Gastrocnemius medialis (tissue), 4 donors: Measurements from ENCODE around the gene SPPL3. TPM values are rescaled to one million over a fixed set of nuclear protein-coding genes. Genes with fewer than 3 reads are reported as not detected.

Experiments
- ATAC-seq, 2 donors: fragments of 150-250 bp; one replicate each; pipeline ENCODE4 v1.9.1; 2016
- DNase-seq, 2 donors: peaks; one replicate each; pipeline ENCODE4 v3.0.0-alpha.2; 2019
- H3K27ac ChIP-seq, 4 donors: fragments of 200-600 bp; sonication (generic); 1 replicate in 1 of 4; 2 replicates in 3 of 4; pipeline ENCODE4 v1.5.1; 2016 to 2018; ENCODE audit warnings: mild to moderate bottlenecking in 2 of 4, moderate library complexity in 1 of 4
- H3K27me3 ChIP-seq, 3 donors: fragments of 200-600 bp; sonication (generic) in 2 of 3; 1 replicate in 1 of 3; 2 replicates in 2 of 3; pipeline versions ENCODE4 v1.5.1 to v1.6.0; 2016 to 2019; ENCODE audit warnings: mild to moderate bottlenecking in 1 of 3, moderate library complexity in 1 of 3
- H3K36me3 ChIP-seq, 2 donors: fragments of 200-600 bp; sonication (generic) in 1 of 2; one replicate each; pipeline ENCODE4 v1.5.1; 2017 to 2018
- H3K4me1 ChIP-seq, 2 donors: fragments of 200-600 bp; sonication (generic) in 1 of 2; one replicate each; pipeline ENCODE4 v1.5.1; 2016 to 2017; ENCODE audit warnings: mild to moderate bottlenecking in 2 of 2
- H3K4me3 ChIP-seq, 4 donors: fragments of 200-600 bp; sonication (generic) in 3 of 4; 1 replicate in 1 of 4; 2 replicates in 3 of 4; pipeline ENCODE4 v1.5.1; 2016 to 2019; ENCODE audit warnings: mild to moderate bottlenecking in 2 of 4
- H3K9me3 ChIP-seq, 3 donors: fragments of 200-600 bp; sonication (generic) in 2 of 3; 1 replicate in 1 of 3; 2 replicates in 2 of 3; pipeline ENCODE4 v1.5.1; 2016 to 2019
- POLR2A ChIP-seq, 2 donors: fragments of 450-650 bp; IDR thresholded peaks; one replicate each; pipeline ENCODE4 v1.6.1; 2017; ENCODE audit warnings: antibody characterized with exemption in 2 of 2, mild to moderate bottlenecking in 2 of 2, moderate library complexity in 2 of 2
- in situ Hi-C, 4 donors: fragments of 200-750 bp; cut with MboI; loops; one replicate each; pipeline versions ENCODE4 v1.15.0 to v1.8.0; 2017; ENCODE audit warnings: low sequenced_read_pairs in 4 of 4
- intact Hi-C: fragments of 100-400 bp; cut with DNase I; formaldehyde crosslinking; loops from one replicate; pipeline ENCODE4 v1.15.1; 2023; ENCODE audit warnings: low total_unique reads
- total RNA-seq, 4 donors: library from RNA; depleted of rRNA; stranded (reverse); fragments of >200 nt; gene quantifications; one replicate each; pipeline versions ENCODE4 v1.1.0 to v1.2.3, GENCODE V29; 2016
- TF ChIP-seq, protein P1 (sequence below), 5 experiments: fragments of 450-650 bp in 3 of 5; fragments of 200-600 bp in 2 of 5; sonication (generic) in 2 of 5; IDR thresholded peaks in 4 of 5; conservative IDR thresholded peaks in 1 of 5; 1 replicate in 4 of 5; 2 replicates in 1 of 5; pipeline ENCODE4 v1.5.1; 2016 to 2019; ENCODE audit warnings: antibody characterized with exemption in 5 of 5, mild to moderate bottlenecking in 3 of 5, moderate library complexity in 3 of 5

SPPL3 gene
- total RNA-seq, 4 donors from 2014 or later: 10.1 to 21.3 (median 10.6) TPM

GRCh38 chr12:120830966-120831365 lies 73.2 kb downstream of the SPPL3 start:
- Histone ChIP-seq H3K27me3 (no peaks in the 10 kb centered on the region), H3K36me3 (no peaks in the 10 kb centered on the region), H3K4me1 (peaks cover 59 to 65% of the 10 kb centered on the region in 2 donors), H3K9me3 (no peaks in the 10 kb centered on the region), H3K4me3 (no peak overlapping the region), H3K27ac (peak overlapping the region in 2 of 4 donors; percentile 24 to 26)
- TF ChIP-seq POLR2A (IDR thresholded peaks at IDR 0.05): no peak
- TF ChIP-seq, protein P1, sequence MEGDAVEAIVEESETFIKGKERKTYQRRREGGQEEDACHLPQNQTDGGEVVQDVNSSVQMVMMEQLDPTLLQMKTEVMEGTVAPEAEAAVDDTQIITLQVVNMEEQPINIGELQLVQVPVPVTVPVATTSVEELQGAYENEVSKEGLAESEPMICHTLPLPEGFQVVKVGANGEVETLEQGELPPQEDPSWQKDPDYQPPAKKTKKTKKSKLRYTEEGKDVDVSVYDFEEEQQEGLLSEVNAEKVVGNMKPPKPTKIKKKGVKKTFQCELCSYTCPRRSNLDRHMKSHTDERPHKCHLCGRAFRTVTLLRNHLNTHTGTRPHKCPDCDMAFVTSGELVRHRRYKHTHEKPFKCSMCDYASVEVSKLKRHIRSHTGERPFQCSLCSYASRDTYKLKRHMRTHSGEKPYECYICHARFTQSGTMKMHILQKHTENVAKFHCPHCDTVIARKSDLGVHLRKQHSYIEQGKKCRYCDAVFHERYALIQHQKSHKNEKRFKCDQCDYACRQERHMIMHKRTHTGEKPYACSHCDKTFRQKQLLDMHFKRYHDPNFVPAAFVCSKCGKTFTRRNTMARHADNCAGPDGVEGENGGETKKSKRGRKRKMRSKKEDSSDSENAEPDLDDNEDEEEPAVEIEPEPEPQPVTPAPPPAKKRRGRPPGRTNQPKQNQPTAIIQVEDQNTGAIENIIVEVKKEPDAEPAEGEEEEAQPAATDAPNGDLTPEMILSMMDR (IDR thresholded peaks at IDR 0.05 in 4 of 5, conservative IDR thresholded peaks at IDR 0.05 in 1 of 5): no peak
- intact Hi-C loops: no loop called here
- ATAC-seq (no peak), DNase-seq (no peak)
- in situ Hi-C loops: no loop called here

- in situ Hi-C loops: no loop called here
- Histone ChIP-seq H3K27me3 (no peaks in the 10 kb centered on the region), H3K27ac (peak overlapping the region in 2 of 4 donors; percentile 24 to 26), H3K4me3 (no peak overlapping the region), H3K9me3 (no peaks in the 10 kb centered on the region), H3K4me1 (peaks cover 52 to 58% of the 10 kb centered on the region in 2 donors), H3K36me3 (no peaks in the 10 kb centered on the region)
- intact Hi-C loops: no loop called here
- no peak for DNase-seq
- ATAC-seq: no peak
- TF ChIP-seq POLR2A (IDR thresholded peaks at IDR 0.05): no peak
- TF ChIP-seq, protein P1 (IDR thresholded peaks at IDR 0.05 in 4 of 5, conservative IDR thresholded peaks at IDR 0.05 in 1 of 5): no peak
These were observed 73.9 kb downstream of the SPPL3 start for GRCh38 chr12:120830052-120830940.

DNA sequence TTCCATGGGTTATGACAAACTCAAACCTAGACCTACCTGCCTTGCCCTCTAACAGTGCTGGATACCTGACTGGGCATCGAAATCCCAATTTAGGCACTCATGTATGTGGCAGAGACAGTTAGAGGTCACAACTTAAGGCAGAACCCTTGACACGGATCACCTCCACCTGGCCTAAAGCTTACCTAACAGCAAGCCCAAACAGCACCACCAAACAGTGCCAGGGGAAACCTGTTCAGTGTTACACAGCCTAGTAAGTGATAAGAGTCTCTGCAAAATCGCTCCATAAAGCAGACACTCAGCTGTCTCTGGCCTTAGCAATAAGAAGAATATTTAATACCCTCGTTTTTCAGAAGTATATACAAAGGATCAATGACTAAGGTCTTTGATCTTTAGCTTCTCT lies 77.8 kb downstream of the SPPL3 start:
- intact Hi-C loops (no loop called here), in situ Hi-C loops (no loop called here)
- Histone ChIP-seq H3K27me3 (no peaks in the 10 kb centered on the region), H3K9me3 (no peaks in the 10 kb centered on the region), H3K4me3 (no peak overlapping the region), H3K4me1 (peaks cover 14 to 29% of the 10 kb centered on the region in 2 donors), H3K27ac (no peak overlapping the region), H3K36me3 (no peaks in the 10 kb centered on the region)
- DNase-seq (no peak), ATAC-seq (no peak)
- TF ChIP-seq, protein P1 (IDR thresholded peaks at IDR 0.05 in 4 of 5, conservative IDR thresholded peaks at IDR 0.05 in 1 of 5): no peak
- no peak for TF ChIP-seq POLR2A (IDR thresholded peaks at IDR 0.05)

DNA sequence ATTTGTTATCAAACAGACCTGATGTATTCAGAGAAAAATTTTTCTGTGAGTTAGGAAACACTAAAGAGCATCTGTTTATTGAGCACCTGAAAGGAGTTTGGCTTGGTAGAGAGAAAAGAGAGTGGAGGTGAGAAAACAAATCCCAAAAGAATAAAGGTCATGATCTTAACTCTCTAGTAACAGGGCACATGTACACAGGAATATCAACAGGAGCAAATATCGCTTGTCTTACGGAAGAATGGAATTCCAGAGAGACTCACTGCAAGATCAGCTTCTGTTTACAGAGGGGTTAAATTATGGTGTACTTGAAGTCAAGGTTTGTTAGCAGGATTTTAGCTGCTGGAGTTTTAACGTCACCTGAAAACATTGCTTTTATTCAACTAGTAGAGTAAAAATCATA lies 78.8 kb downstream of the SPPL3 start:
- peaks cover 8 to 23% of the 10 kb centered on the region in 2 donors for H3K4me1 ChIP-seq
- in situ Hi-C loops: no loop called here

More for the DNA sequence above, 78.8 kb downstream of the SPPL3 start:
- DNase-seq (no peak), ATAC-seq (no peak)
- intact Hi-C loops: no loop called here
- no peaks in the 10 kb centered on the region for H3K36me3 ChIP-seq
- no peak overlapping the region for H3K27ac ChIP-seq
- TF ChIP-seq, protein P1 (IDR thresholded peaks at IDR 0.05 in 4 of 5, conservative IDR thresholded peaks at IDR 0.05 in 1 of 5): no peak
- no peak for TF ChIP-seq POLR2A (IDR thresholded peaks at IDR 0.05)
- no peaks in the 10 kb centered on the region for H3K9me3 ChIP-seq
- no peaks in the 10 kb centered on the region for H3K27me3 ChIP-seq
- no peak overlapping the region for H3K4me3 ChIP-seq
